MCF 10A (cell line): ENCODE measurements around the gene CNGA3. TPM values are rescaled to one million over a fixed set of nuclear protein-coding genes. Genes with fewer than 3 reads are reported as not detected.

Experiments
- BruUV-seq: library from RNA; stranded (reverse); fragments of 400-500 nt; replicated peaks from 2 replicates; lab custom pipeline; 2021; lab: Mats Ljungman, UMichigan
- CTCF ChIA-PET: fragments of 300-600 bp; sonication (Branson Sonifier 250); formaldehyde crosslinking; extraction: SDS; loops from one replicate; lab custom pipeline; 2021; ENCODE audit warnings: antibody characterized with exemption, inconsistent platforms; lab: Yijun Ruan, JAX
- POLR2A ChIA-PET: fragments of 300-600, 350-650 bp; sonication (Branson Sonifier 250); formaldehyde crosslinking; extraction: SDS; loops from one replicate; lab custom pipeline; 2020; ENCODE audit warnings: antibody characterized with exemption, inconsistent platforms; lab: Yijun Ruan, JAX
- DNase-seq: peaks from one replicate; pipeline ENCODE4 v3.0.0-alpha.2; 2018; ENCODE audit not compliant: unreplicated experiment
- H3K27ac Mint-ChIP-seq: one replicate; pipeline ENCODE4 v1.8.0; 2022; ENCODE audit warnings: mild to moderate bottlenecking, low read depth, mixed read lengths; ENCODE audit not compliant: unreplicated experiment
- H3K27me3 Mint-ChIP-seq: one replicate; pipeline ENCODE4 v1.8.0; 2022; ENCODE audit warnings: mixed read lengths; ENCODE audit not compliant: insufficient read depth, unreplicated experiment
- H3K36me3 Mint-ChIP-seq: one replicate; pipeline ENCODE4 v1.8.0; 2022; ENCODE audit warnings: mild to moderate bottlenecking, moderate library complexity, mixed read lengths; ENCODE audit not compliant: insufficient read depth, unreplicated experiment
- H3K4me1 Mint-ChIP-seq: one replicate; pipeline ENCODE4 v1.8.0; 2022; ENCODE audit warnings: mixed read lengths; ENCODE audit not compliant: insufficient read depth, unreplicated experiment
- H3K4me3 Mint-ChIP-seq: one replicate; pipeline ENCODE4 v1.8.0; 2022; ENCODE audit warnings: mild to moderate bottlenecking, moderate library complexity, mixed read lengths; ENCODE audit not compliant: unreplicated experiment
- H3K9me3 Mint-ChIP-seq: one replicate; pipeline ENCODE4 v1.8.0; 2022; ENCODE audit warnings: mixed read lengths; ENCODE audit not compliant: unreplicated experiment
- intact Hi-C: fragments of 100-400 bp; cut with micrococcal nuclease; formaldehyde crosslinking; loops from 2 replicates; pipeline ENCODE4 v1.14.1; 2022
- total RNA-seq: library from RNA; stranded (reverse); gene quantifications from 2 replicates; pipeline ENCODE4 v1.2.3, GENCODE V29; 2022
- TF ChIP-seq, protein P1 (sequence below): fragments of 200-600 bp; IDR thresholded peaks from one replicate; pipeline ENCODE4 v1.8.0; 2022; ENCODE audit warnings: antibody characterized with exemption, mild to moderate bottlenecking; ENCODE audit not compliant: unreplicated experiment

The CNGA3 gene
- total RNA-seq, 1 experiment from 2014 or later, result not detected

DNA sequence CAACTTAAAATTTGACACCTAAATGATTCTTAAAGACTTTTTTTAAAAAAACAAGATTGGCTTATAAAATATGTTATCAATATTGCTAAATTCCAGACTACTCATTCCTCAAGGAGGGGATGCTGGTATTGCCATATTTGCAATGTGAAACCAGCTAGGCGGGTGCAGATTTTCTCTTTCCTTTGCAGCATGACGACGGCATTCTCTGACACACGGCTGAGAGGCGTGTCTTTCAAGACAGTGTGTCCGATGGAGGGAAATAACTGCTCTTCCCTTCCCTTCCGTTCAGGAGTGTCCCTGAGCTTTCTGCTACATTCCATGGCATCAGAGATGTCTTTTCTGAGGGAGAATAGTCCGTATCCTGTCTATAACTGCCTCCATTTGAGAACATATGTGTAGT is 38.2 kb upstream of the CNGA3 start:
- DNase-seq, result no peak
- no peaks in the 10 kb centered on the region for H3K36me3 Mint-ChIP-seq
- POLR2A ChIA-PET, result no interaction called here
- no peak overlapping the region for H3K4me3 Mint-ChIP-seq
- peaks cover 22% of the 10 kb centered on the region for H3K27me3 Mint-ChIP-seq
- CTCF ChIA-PET, result no interaction called here
- H3K27ac Mint-ChIP-seq, result no peak overlapping the region
- intact Hi-C loops, result no loop called here
- no peaks in the 10 kb centered on the region for H3K9me3 Mint-ChIP-seq
- TF ChIP-seq, protein P1, sequence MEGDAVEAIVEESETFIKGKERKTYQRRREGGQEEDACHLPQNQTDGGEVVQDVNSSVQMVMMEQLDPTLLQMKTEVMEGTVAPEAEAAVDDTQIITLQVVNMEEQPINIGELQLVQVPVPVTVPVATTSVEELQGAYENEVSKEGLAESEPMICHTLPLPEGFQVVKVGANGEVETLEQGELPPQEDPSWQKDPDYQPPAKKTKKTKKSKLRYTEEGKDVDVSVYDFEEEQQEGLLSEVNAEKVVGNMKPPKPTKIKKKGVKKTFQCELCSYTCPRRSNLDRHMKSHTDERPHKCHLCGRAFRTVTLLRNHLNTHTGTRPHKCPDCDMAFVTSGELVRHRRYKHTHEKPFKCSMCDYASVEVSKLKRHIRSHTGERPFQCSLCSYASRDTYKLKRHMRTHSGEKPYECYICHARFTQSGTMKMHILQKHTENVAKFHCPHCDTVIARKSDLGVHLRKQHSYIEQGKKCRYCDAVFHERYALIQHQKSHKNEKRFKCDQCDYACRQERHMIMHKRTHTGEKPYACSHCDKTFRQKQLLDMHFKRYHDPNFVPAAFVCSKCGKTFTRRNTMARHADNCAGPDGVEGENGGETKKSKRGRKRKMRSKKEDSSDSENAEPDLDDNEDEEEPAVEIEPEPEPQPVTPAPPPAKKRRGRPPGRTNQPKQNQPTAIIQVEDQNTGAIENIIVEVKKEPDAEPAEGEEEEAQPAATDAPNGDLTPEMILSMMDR, result no peak
- no TSS peak for BruUV-seq
- no peaks in the 10 kb centered on the region for H3K4me1 Mint-ChIP-seq

DNA sequence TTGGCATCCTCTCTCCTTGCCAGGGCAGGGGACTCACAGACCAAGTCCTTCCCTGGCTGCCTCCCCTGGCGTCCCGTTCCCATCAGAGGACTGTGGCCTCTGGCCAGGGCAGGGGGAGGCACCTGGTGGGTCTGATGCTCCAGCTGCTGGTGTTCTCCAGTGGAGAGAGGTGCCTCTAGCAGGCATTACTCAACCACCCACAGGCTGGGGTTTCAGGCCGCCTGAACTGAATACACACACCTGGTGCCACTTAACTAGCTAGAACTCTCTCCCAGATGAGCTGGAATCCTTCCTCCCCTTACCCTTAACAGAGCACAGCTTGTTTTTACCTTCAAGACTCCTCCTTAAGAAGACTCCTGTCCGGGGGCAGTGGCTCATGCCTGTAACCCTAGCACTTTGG is 37.7 kb upstream of the CNGA3 start:
- Mint-ChIP-seq H3K27me3 (peaks cover 18% of the 10 kb centered on the region), H3K27ac (no peak overlapping the region), H3K4me3 (no peak overlapping the region), H3K4me1 (no peaks in the 10 kb centered on the region), H3K36me3 (no peaks in the 10 kb centered on the region), H3K9me3 (no peaks in the 10 kb centered on the region)
- no TSS peak for BruUV-seq
- ChIA-PET CTCF (no interaction called here), POLR2A (interaction anchor here (0.7 kb wide), 1 partner anchor 11 kb away, joined by 3 read pairs; no protein-coding TSS in a partner anchor)
- DNase-seq, result no peak
- intact Hi-C loops, result no loop called here
- TF ChIP-seq, protein P1, result no peak

GRCh38 chr2:98309580-98309979 is 36.7 kb upstream of the CNGA3 start:
- Mint-ChIP-seq H3K27ac (no peak overlapping the region), H3K9me3 (no peaks in the 10 kb centered on the region), H3K36me3 (no peaks in the 10 kb centered on the region), H3K27me3 (peaks cover 17% of the 10 kb centered on the region), H3K4me3 (no peak overlapping the region), H3K4me1 (no peaks in the 10 kb centered on the region)
- CTCF ChIA-PET, result no interaction called here
- DNase-seq, result no peak
- TF ChIP-seq, protein P1, result no peak
- intact Hi-C loops, result no loop called here
- POLR2A ChIA-PET, result no interaction called here
- no TSS peak for BruUV-seq

DNA sequence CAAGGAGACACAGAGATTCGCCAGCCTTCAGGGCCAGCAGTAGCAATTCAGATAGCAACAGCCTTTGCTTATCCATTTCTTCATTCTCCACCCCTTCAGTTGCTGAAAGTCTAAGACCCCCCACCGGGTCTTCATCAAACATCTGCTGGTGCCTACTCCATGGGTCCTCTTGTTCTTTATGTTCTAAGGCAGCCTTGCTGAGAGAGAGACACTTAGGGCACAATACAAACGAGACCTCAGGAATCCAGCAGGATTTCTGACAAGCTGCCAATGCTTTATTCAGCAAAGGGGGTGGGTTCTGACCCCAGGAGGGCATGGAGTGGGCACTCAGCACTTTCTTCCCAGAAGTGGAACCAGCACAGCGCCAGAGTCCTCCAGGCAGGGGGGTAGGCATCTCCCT is 36.2 kb upstream of the CNGA3 start:
- CTCF ChIA-PET, result no interaction called here

More for the DNA sequence above, 36.2 kb upstream of the CNGA3 start:
- no TSS peak for BruUV-seq
- no peak overlapping the region for H3K4me3 Mint-ChIP-seq
- TF ChIP-seq, protein P1, result no peak
- H3K9me3 Mint-ChIP-seq, result no peaks in the 10 kb centered on the region
- no peaks in the 10 kb centered on the region for H3K36me3 Mint-ChIP-seq
- intact Hi-C loops, result no loop called here
- no peaks in the 10 kb centered on the region for H3K4me1 Mint-ChIP-seq
- peaks cover 13% of the 10 kb centered on the region for H3K27me3 Mint-ChIP-seq
- POLR2A ChIA-PET, result no interaction called here
- DNase-seq, result no peak
- H3K27ac Mint-ChIP-seq, result no peak overlapping the region
